Measurements from ENCODE around the gene NPFFR2. TPM values are rescaled to one million over a fixed set of nuclear protein-coding genes. Genes with fewer than 3 reads are reported as not detected.
A peak's percentile ranks its signal among the peaks of the same experiment; 100 is the strongest.

Gene NPFFR2
- total and polyA plus RNA-seq, 9 of the 15 experiments (the other 6 are each of a cell fraction or from before 2014, with no cell fraction given), result 0.15 to 0.98 (median 0.48) TPM

- TF ChIP-seq NKRF (IDR thresholded peaks at IDR 0.05; ENCODE audit: borderline replicate concordance), result no peak
- TF ChIP-seq SIN3A (IDR thresholded peaks at IDR 0.05; ENCODE audit: borderline replicate concordance in 2 of 2, control insufficient read depth in 1 of 2, low read depth in 2 of 2, low read length in 2 of 2), result no peak
- TF ChIP-seq ZNF140 (CRISPR knock-in tag; IDR thresholded peaks at IDR 0.05), result no peak
- TF ChIP-seq KDM5B (IDR thresholded peaks at IDR 0.05; ENCODE audit: insufficient replicate concordance, low read depth, low read length), result no peak
- no peak for TF ChIP-seq TCF3 (CRISPR knock-in tag; IDR thresholded peaks at IDR 0.05)
- TF ChIP-seq SMAD4 (CRISPR knock-in tag; conservative IDR thresholded peaks at IDR 0.05), result no peak
- TF ChIP-seq CREB1 (IDR thresholded peaks at IDR 0.05), result no peak; the same call in 1 of the 2 replicates
- no peak for TF ChIP-seq CREB1 (CRISPR knock-in tag; IDR thresholded peaks at IDR 0.05)
- TF ChIP-seq BRD9 (IDR thresholded peaks at IDR 0.05; ENCODE audit: low read depth, partially characterized antibody), result peak; percentile 88
- TF ChIP-seq BRF1 (IDR thresholded peaks at IDR 0.05; ENCODE audit: borderline replicate concordance, extremely low read depth, insufficient read length), result no peak
- no peak for TF ChIP-seq ERF (CRISPR knock-in tag; IDR thresholded peaks at IDR 0.05)
- no peak for TF ChIP-seq MYBL2 (IDR thresholded peaks at IDR 0.05; ENCODE audit: low read depth)
- TF ChIP-seq MYBL2 (CRISPR knock-in tag; IDR thresholded peaks at IDR 0.05; ENCODE audit: borderline replicate concordance), result no peak
- TF ChIP-seq MLX (CRISPR knock-in tag; conservative IDR thresholded peaks at IDR 0.05), result no peak
- no peak for TF ChIP-seq ZNF431 (CRISPR knock-in tag; IDR thresholded peaks at IDR 0.05)
- peak in 1 of 2 experiments; percentile 97 for TF ChIP-seq AFF1 (IDR thresholded peaks at IDR 0.05; ENCODE audit: low read depth in 1 of 2, partially characterized antibody in 2 of 2)
Measured at GRCh38 chr4:72112514-72113156, 80.8 kb downstream of the NPFFR2 start (continued).
